Transverse colon (tissue), 4 donors: ENCODE measurements around the gene CDKN2D. TPM values are rescaled to one million over a fixed set of nuclear protein-coding genes. Genes with fewer than 3 reads are reported as not detected.

Experiments
- DNase-seq: peaks from one replicate; pipeline ENCODE4 v3.0.0-alpha.2; 2019
- H3K27ac ChIP-seq, 4 donors: fragments of 200-600 bp; sonication (generic); 2 replicates each; pipeline ENCODE4 v1.5.1; 2016 to 2018; ENCODE audit warnings: inconsistent platforms in 4 of 4
- H3K27me3 ChIP-seq: fragments of 200-600 bp; sonication (generic); 2 replicates; pipeline ENCODE4 v1.5.1; 2017; ENCODE audit warnings: inconsistent platforms
- H3K36me3 ChIP-seq, 4 donors: fragments of 200-600 bp; sonication (generic); 2 replicates each; pipeline ENCODE4 v1.5.1; 2017 to 2019; ENCODE audit warnings: inconsistent platforms in 4 of 4
- H3K4me1 ChIP-seq, 4 donors: fragments of 200-600 bp; sonication (generic); 2 replicates each; pipeline ENCODE4 v1.5.1; 2017 to 2020; ENCODE audit warnings: inconsistent platforms in 4 of 4
- H3K4me3 ChIP-seq, 4 donors: fragments of 200-600 bp; sonication (generic); 1 replicate in 1 of 4; 2 replicates in 3 of 4; pipeline versions ENCODE4 v1.5.1 to v1.6.1; 2017 to 2019; ENCODE audit warnings: inconsistent platforms in 4 of 4
- H3K9me3 ChIP-seq, 2 donors: fragments of 200-600 bp; sonication (generic); 2 replicates each; pipeline ENCODE4 v1.5.1; 2017 to 2019; ENCODE audit warnings: inconsistent platforms in 2 of 2
- CTCF ChIP-seq, 5 experiments: fragments of 200-600 bp in 3 of 5; fragments of 450-650 bp in 2 of 5; sonication (generic) in 3 of 5; IDR thresholded peaks; 1 replicate in 2 of 5; 2 replicates in 3 of 5; pipeline ENCODE4 v1.5.1; 2016 to 2017; ENCODE audit warnings: antibody characterized with exemption in 5 of 5, inconsistent platforms in 3 of 5, mild to moderate bottlenecking in 2 of 5, moderate library complexity in 1 of 5
- EP300 ChIP-seq: sonication (generic); formaldehyde crosslinking; IDR thresholded peaks from one replicate; pipeline ENCODE4 v1.6.1; 2017; ENCODE audit warnings: antibody characterized with exemption, low read depth
- POLR2A ChIP-seq: fragments of 450-650 bp; IDR thresholded peaks from one replicate; pipeline ENCODE4 v1.6.1; 2016; ENCODE audit warnings: antibody characterized with exemption, mild to moderate bottlenecking, moderate library complexity
- POLR2AphosphoS5 ChIP-seq, 3 donors: sonication (generic); formaldehyde crosslinking; IDR thresholded peaks; one replicate each; pipeline ENCODE4 v1.6.1; 2016; ENCODE audit warnings: antibody characterized with exemption in 3 of 3
- WGBS, 2 donors: methylation state at CpG; one replicate each; pipeline ENCODE4 v1.1.5; 2018; ENCODE audit warnings: low coverage in 1 of 2; 5-methylcytosine and 5-hydroxymethylcytosine counted together
- in situ Hi-C, 4 donors: fragments of 200-750 bp; cut with MboI; loops; one replicate each; pipeline versions ENCODE4 v1.15.0 to v1.15.1; 2017; ENCODE audit warnings: low sequenced_read_pairs in 3 of 4, low pct_ligation_motif_present in 1 of 4, low pct_unique_long_range_greater_than_20kb in 1 of 4
- intact Hi-C: fragments of 100-400 bp; cut with DNase I; formaldehyde crosslinking; loops from one replicate; pipeline ENCODE4 v1.15.1; 2023; ENCODE audit warnings: low total_unique reads
- total RNA-seq, 4 donors: library from RNA; depleted of rRNA; stranded (reverse); fragments of >200 nt; gene quantifications; one replicate each; pipeline ENCODE4 v1.1.0, GENCODE V29; 2016

CDKN2D gene
- total RNA-seq, 4 donors from 2014 or later = 4.9 to 11.4 (median 7.1) TPM

- Histone ChIP-seq H3K27me3 (peaks cover 14% of the 10 kb centered on the region), H3K4me3 (no peak overlapping the region), H3K36me3 (peaks cover 0 to 4% (median 0%) of the 10 kb centered on the region in 4 donors), H3K4me1 (peaks cover 0 to 4% (median 2%) of the 10 kb centered on the region in 4 donors), H3K9me3 (no peaks in the 10 kb centered on the region), H3K27ac (no peak overlapping the region)
- no peak for TF ChIP-seq EP300
- TF ChIP-seq CTCF (IDR thresholded peaks at IDR 0.05) = no peak
- no peak for TF ChIP-seq POLR2AphosphoS5 (IDR thresholded peaks at IDR 0.05)
- TF ChIP-seq POLR2A = no peak
- no peak for DNase-seq
- in situ Hi-C loops (loop anchor here (5.0 to 10.0 kb wide), 2 partner anchors 59 to 62 kb away; no protein-coding TSS in a partner anchor), intact Hi-C loops (no loop called here)
- WGBS, 2 donors = 85 to 96% methylated on average over 5 to 9 of the region's 9 CpGs
Observed at GRCh38 chr19:10583036-10583776, 14.4 kb upstream of the CDKN2D start.

- in situ Hi-C loops = loop anchor here (5.0 to 10.0 kb wide), 2 partner anchors 60 to 63 kb away; no protein-coding TSS in a partner anchor
- WGBS, 2 donors = 93 to 97% methylated on average over 10 to 13 of the region's 13 CpGs
Observed at GRCh38 chr19:10582091-10582490, 13.3 kb upstream of the CDKN2D start.

DNA sequence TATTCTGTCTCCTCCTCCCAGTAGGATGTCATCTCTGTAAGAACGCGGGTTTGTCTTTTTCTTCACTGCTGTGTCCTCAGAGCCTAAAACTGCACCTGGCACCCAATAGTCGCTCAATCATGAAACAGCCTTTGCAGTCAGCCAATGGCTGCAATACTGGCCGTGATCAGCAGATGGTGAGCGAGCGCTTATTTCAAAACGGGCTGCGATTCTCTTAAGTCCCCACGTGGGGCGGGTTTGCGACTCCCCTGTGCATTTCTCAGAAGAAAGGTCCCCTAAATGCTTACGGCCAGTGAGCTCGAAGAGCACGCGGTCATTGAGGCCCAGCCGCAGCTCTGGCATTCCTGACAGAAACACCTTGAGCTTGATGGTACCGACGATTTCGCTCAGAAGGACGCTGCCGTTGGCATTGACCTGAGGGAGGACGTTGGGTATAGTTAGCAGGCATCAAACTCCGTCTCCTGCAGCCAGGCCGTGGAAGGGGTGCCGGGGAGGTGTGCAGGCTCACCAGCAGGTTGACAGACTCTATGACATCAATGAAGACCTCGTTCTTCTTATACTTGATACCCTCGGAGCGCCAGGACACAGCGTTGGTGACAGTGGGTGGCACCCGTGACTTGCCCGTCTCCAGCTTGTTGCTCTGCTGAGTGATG is 12.3 kb upstream of the CDKN2D start:
- TF ChIP-seq POLR2A = no peak
- TF ChIP-seq EP300 = no peak
- TF ChIP-seq CTCF (IDR thresholded peaks at IDR 0.05) = peak; percentile 98 to 100 (median 98)
- H3K27ac ChIP-seq = no peak overlapping the region
- peak; percentile 91 for DNase-seq
- no peaks in the 10 kb centered on the region for H3K27me3 ChIP-seq
- H3K36me3 ChIP-seq = peaks cover 0 to 8% (median 0%) of the 10 kb centered on the region in 4 donors
- 34% methylated on average over 31 of the region's 31 CpGs; no CpG with 5 or more reads in 1 of the 2 donors for WGBS, 2 donors
- H3K9me3 ChIP-seq = no peaks in the 10 kb centered on the region
- no peak overlapping the region for H3K4me3 ChIP-seq
- peaks cover 0 to 4% (median 2%) of the 10 kb centered on the region in 4 donors for H3K4me1 ChIP-seq
- in situ Hi-C loops = loop anchor here (5.0 to 10.0 kb wide), 2 partner anchors 61 to 64 kb away; no protein-coding TSS in a partner anchor
- intact Hi-C loops = no loop called here

More at GRCh38 chr19:10582091-10582490, 13.3 kb upstream of the CDKN2D start:
- no peak for DNase-seq
- peaks cover 0 to 8% (median 0%) of the 10 kb centered on the region in 4 donors for H3K36me3 ChIP-seq
- no peak overlapping the region for H3K27ac ChIP-seq
- intact Hi-C loops = no loop called here
- TF ChIP-seq POLR2A (no peak), CTCF (IDR thresholded peaks at IDR 0.05) (no peak), POLR2AphosphoS5 (IDR thresholded peaks at IDR 0.05) (no peak), EP300 (no peak)
- peaks cover 6% of the 10 kb centered on the region for H3K27me3 ChIP-seq
- no peaks in the 10 kb centered on the region for H3K9me3 ChIP-seq
- H3K4me3 ChIP-seq = no peak overlapping the region
- H3K4me1 ChIP-seq = peaks cover 0 to 4% (median 2%) of the 10 kb centered on the region in 4 donors

- Histone ChIP-seq H3K27ac (no peak overlapping the region), H3K9me3 (no peaks in the 10 kb centered on the region), H3K4me3 (no peak overlapping the region), H3K36me3 (peaks cover 0 to 8% (median 0%) of the 10 kb centered on the region in 4 donors), H3K27me3 (no peaks in the 10 kb centered on the region), H3K4me1 (peaks cover 0 to 4% (median 2%) of the 10 kb centered on the region in 4 donors)
- in situ Hi-C loops (no loop called here), intact Hi-C loops (no loop called here)
- WGBS, 2 donors = 96% methylated on average over 6 of the region's 6 CpGs; no CpG with 5 or more reads in 1 of the 2 donors
- no peak for DNase-seq
- TF ChIP-seq CTCF (IDR thresholded peaks at IDR 0.05) = no peak
- TF ChIP-seq POLR2A = no peak
- TF ChIP-seq POLR2AphosphoS5 (IDR thresholded peaks at IDR 0.05) = no peak
- TF ChIP-seq EP300 = no peak
Observed at GRCh38 chr19:10577951-10578350, 9.2 kb upstream of the CDKN2D start.
